IPS-NIHi11 (cell line): Measurements from ENCODE around the gene MARS1.

Experiments
- DNase-seq: peaks from one replicate; pipeline ENCODE4 v3.0.0; 2012; ENCODE audit warnings: mixed read lengths, low spot score

Gene MARS1

GRCh38 chr12:57518176-57518919 is 30.5 kb downstream of the MARS1 start:
- DNase-seq = no peak

- no peak for DNase-seq
These were observed 31.3 kb downstream of the MARS1 start for GRCh38 chr12:57518920-57519795.

GRCh38 chr12:57519796-57520052 is 31.9 kb downstream of the MARS1 start:
- no peak for DNase-seq

- DNase-seq = peak; percentile 91
These were observed 32.4 kb downstream of the MARS1 start, which contains the start of gene DDIT3 for GRCh38 chr12:57520053-57520818. Gene DDIT3, minus strand, starts transcription at chr12:57520514. Its CDS starts 3,108 bp downstream, at chr12:57517406.

- no peak for DNase-seq
These were observed 33.7 kb downstream of the MARS1 start for GRCh38 chr12:57521525-57522010.

GRCh38 chr12:57522011-57522886 is 34.4 kb downstream of the MARS1 start, which contains the start of gene MBD6:
Gene MBD6, plus strand, starts transcription at chr12:57522824. Its CDS starts 1,480 bp downstream, at chr12:57524304.
- DNase-seq = peak; percentile 96

GRCh38 chr12:57522887-57523705 is 35.2 kb downstream of the MARS1 start:
- peak; percentile 87 for DNase-seq

- DNase-seq = no peak
These were observed 36.1 kb downstream of the MARS1 start for GRCh38 chr12:57523706-57524614.

GRCh38 chr12:57524814-57525614 is 37.1 kb downstream of the MARS1 start:
- DNase-seq = no peak

- DNase-seq = no peak
These were observed 37.9 kb downstream of the MARS1 start for GRCh38 chr12:57525615-57526383.

- no peak for DNase-seq
These were observed 38.7 kb downstream of the MARS1 start for GRCh38 chr12:57526477-57527126.

GRCh38 chr12:57527184-57527583 is 39.3 kb downstream of the MARS1 start:
- DNase-seq = no peak

GRCh38 chr12:57528176-57528575 is 40.3 kb downstream of the MARS1 start:
- no peak for DNase-seq

GRCh38 chr12:57528831-57529555 is 41.1 kb downstream of the MARS1 start:
- DNase-seq = no peak

GRCh38 chr12:57529831-57530230 is 42.0 kb downstream of the MARS1 start:
- DNase-seq = no peak

GRCh38 chr12:57530396-57531142 is 42.7 kb downstream of the MARS1 start:
- no peak for DNase-seq
